ENCODE measurements around the gene AP3D1.

Gene AP3D1

DNA sequence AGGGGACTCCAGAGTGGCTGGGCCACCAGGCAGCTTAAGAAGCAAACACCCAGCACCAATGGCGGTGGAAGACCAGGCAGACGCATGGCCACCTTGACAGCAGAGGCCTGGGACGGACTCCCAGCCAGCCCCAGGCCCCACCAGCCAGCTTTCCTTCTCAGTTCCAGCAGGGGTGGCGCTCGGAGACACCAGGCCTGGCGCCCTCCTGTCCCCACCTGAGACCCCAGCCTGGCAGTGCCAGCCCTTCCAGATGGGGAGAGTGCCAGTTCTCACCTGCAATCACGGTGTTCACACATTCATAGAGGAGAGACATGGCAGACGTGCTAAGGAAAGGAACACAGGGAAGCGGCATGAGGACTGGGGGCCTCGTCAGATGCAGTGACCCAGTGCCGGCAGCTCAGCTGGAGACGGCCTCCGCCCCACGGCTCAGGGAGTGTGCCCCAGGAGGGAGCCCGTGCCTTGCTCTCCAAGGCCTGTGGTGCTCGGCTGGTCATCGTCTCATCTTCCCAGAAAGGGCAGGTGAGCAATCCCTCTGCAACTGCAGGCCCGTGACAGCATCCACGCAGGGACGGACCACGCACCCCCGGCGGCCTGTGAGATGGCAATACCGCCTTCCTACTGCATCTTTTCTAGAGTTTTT, 24.4 kb downstream of the AP3D1 start:
- DNase-seq (ENCODE audit: low spot score): no peak

DNA sequence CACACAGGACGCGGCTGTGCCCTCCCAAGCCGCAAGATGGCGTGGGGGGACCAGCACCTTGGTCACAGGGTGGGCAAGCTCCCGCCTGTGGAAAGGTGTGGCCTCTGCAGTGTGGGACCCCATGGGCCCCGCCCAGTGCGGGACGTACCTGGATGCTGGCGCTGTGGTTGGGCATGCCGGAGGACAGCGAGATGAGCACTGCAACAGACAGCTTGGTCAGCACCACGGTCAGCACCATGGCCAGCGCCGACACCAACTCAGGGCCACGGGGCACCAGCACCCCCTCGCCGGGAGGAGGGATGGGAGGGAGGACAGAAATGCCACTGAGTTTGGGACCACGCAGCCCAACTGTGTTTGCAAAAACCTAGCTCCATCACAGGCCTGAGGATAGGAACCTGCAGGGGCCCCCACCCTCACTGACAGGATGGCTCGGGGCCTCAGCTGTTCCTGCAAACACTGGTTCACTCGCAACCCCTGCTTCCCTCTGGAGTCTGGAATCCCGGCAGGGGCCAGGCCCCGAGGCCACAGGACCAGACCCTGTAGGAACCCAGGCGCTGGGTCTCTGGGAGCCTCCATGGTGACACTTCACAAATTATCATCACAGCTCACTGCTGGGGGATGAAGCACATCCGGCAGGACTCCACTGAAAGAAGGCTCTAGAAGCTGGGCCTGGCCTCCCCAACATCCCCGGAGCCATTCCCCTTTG, 27.5 kb downstream of the AP3D1 start:
- no peak for DNase-seq (ENCODE audit: low spot score)

DNA sequence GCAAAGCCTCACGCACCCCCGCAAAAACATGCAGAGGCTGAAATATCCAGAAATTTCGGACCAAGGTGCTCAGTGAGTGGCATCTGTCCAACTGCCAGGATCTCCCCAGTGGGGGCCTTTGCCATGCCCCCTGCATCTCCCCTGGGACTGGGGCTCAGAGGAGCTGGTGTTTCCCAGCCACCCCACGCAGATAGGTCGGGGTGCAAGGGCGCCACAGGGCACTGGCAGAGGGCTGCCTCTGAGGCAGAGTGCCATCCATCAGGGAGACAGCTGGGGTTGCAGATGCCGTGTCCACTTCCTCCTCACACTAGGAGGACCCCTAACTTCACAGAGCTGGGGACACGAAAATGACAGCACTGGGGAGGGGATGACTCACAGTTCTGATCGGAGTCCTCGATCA, 28.4 kb downstream of the AP3D1 start:
- DNase-seq (ENCODE audit: low spot score): no peak

GRCh38 chr19:2122251-2122650, 29.1 kb downstream of the AP3D1 start:
- DNase-seq (ENCODE audit: low spot score): no peak

DNA sequence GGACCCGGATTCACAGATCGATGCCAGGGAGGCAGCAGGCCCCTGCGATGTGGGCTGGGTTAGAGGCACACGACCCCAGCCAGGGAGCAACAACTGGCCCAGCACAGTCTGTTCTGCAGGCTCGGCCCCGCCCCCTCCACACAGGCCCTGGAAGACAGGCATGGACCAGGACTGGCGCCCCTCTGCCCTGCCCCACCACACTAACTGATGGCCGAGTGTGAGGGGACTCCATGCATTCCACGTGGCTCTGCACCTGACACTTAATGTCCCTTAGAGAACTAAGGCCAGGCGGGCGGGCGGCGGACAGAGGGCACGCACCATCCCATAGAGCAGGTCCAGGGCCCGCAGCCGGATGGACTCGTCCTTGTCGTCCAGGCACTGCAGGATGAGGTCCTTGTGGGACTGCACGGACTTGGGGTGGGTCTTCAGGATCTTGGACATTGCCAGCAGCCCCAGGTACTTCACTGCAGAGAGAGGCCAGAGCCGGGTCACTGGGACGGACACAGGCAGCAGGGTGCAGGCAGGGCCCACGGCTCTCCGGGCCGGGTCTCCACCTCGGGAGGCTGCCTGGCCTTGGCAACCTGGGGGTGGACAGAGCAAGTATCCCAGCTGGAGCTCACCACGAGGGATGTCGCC, 29.8 kb downstream of the AP3D1 start:
- no peak for DNase-seq (ENCODE audit: low spot score)

DNA sequence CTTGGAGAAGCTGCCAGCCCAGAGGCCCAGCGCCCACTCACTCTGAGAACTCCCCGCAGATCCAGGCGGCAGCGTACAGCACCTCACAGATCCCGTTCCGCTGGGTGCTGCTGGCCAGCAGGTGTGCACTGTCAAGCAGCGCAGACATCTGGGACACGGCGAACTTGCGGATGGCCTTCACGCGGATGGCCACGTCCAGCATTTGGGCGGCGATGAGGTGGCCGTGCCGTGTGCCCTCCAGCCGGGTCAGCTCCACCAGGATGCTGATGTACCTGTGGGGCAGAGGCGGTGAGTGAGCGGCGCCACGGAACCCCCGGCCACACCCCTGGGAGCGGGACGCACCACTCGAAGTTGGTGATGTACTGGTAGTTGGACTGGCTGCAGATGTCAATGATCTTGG, 30.5 kb downstream of the AP3D1 start:
- DNase-seq (ENCODE audit: low spot score): no peak

DNA sequence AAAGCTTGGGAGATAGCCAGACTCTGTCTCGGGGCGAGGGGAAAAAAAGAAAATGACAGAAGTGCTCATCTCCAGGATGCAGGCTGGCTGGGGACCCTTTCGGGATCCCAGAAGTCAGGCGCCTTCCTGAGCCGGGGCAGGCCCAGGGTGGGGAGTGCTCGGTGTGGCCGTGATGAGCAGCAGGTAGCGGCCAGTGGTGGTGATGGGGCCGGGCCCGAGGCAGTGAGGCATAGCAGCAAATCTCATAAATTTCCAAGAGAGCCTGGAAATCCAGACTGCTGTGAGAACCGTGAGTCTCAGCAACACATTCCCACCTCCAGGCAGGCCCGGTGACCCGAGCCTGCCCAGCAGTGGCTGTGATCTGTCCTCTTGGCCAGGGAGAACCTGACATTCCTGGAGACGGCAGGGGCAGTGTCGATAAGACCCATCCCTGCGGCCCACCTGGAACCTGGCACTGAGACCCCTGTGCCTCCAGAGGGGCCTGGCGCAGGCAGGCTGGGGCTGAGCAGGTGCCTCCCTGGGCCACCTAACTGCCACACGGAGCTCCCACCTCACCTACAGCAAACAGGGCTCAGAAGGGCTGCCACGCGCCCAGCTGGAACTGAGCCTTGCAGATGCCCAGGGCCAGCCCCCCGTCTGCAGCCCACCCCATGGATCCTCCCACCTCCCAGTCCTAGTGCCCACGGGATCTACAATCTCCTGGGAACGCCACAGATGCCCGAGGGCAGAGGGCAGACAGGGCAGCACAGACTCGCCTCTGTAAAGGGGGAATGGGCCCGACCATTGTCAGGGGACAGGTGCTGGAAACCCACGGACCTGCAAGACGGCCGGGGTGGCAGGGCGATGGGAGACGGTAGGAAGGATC, 31.2 kb downstream of the AP3D1 start:
- no peak for DNase-seq (ENCODE audit: low spot score)

GRCh38 chr19:2118438-2118837, 32.9 kb downstream of the AP3D1 start:
- no peak for DNase-seq (ENCODE audit: low spot score)

DNA sequence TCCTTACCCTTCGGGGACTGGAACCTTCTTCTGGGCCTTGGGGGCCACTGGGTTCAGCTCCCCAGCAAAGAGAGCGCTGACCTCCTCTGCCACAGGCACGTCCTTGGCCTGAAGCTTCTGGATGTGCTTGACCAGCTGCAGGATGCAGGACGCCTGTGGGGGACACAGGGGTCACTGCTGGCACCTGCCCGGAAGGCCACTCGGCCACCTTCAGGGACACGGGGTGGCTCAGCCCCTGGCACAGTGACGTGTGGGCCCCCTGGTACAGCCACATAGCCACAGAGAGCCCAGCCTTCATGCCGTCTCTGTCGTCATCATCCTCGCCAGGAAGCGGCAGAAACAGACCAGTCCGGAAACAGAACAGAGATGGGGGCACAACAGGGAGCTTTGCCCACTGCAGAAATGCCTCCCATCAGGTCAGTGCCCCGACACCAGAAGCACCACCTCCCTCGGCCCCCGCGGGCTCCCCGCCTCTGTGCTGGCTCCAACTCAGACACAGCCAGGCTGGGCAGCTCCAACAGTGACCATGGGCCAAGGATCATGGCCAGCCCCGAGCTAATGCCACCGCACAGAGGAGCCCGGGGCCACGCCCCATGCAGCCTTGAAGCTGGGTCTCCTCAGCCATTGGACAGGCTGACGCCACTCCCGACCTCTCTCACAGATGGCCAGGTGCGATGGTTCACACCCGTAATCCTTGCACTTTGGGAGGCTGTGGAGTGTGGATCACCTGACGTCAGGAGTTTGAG, 34.0 kb downstream of the AP3D1 start:
- no peak for DNase-seq (ENCODE audit: low spot score)

DNA sequence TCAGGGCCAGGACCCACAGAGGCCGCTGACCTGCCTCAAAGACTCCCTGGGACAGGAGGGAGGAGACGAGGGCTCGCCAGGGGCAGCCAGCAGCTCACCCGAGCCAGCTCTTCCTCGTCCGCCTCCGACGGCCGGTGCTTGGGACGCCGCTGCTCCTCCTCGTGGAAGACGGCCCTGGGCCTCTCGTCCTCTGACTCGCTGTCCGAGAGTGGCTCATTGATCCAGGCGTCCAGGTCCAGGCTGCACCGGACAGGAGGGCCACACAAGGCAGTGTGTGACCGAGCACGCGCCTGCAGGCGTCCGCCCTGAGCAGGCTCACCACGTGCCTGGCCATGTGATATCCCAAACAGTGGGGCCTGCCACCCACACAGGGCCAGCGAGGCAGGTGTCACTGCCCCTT, 34.9 kb downstream of the AP3D1 start:
- no peak for DNase-seq (ENCODE audit: low spot score)

GRCh38 chr19:2115911-2116426, 35.4 kb downstream of the AP3D1 start:
- DNase-seq (ENCODE audit: low spot score): no peak

GRCh38 chr19:2115324-2115723, 36.0 kb downstream of the AP3D1 start:
- DNase-seq (ENCODE audit: low spot score): no peak

- DNase-seq (ENCODE audit: low spot score): no peak
These were observed 36.5 kb downstream of the AP3D1 start for GRCh38 chr19:2114821-2115220.

DNA sequence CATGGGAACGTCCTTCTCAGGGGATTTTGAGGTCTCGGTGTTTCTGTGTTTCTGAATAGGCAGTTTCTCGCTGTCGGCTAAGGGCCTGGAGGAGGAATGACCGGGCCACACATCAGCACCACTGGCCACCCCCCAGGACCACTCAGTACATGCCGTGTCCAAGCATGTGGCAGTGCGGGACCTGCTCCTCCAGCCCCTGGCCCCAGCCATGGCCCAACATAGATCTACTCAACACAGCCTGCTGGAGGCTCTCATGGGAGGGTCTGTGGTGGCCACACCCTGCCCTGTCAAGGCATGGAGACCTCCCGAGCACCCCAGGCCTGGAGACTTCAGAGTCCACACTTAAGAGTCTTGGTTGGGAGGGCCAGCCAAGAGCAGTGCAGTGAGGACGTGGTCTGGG, 37.1 kb downstream of the AP3D1 start:
- DNase-seq (ENCODE audit: low spot score): no peak

DNA sequence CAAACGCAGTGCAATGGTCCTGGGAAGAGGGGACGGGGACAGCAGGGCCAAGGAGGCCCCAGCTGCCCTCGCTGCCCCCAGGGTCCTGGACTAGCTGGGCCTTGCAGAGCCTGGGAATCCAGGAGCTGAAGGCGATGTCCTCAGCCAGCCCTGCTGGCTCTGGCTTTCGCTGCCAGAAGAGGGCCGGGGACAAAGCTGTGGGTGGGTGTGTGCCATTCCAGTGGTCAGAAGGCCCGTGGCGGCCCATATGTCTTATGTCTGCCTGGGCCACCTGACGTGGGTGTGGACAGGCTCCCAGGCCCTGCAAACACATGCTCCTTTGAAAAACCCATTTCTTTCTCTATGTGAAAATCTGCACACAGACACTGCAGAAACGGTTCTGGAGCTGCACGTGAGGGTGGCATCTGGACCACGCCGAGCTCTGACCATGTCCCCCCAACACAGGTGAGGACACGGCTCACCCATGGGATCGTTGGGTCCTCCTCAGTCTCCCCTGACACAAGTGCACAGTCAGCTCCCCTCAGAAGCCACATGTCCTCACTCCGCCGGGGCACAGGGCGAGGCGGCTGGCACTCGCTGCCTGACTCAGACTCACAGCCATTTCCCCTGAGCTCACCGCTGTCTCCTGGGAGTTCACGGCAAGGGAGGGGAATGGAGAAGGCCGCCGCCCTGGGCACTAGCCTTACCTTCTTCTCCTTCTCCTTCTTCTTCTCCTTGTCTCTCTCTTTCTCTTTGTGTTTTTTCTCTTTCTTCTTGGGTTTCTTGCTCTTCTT, 37.7 kb downstream of the AP3D1 start:
- no peak for DNase-seq (ENCODE audit: low spot score)

- no peak for DNase-seq (ENCODE audit: low spot score)
These were observed 38.6 kb downstream of the AP3D1 start for GRCh38 chr19:2112516-2113320.

GRCh38 chr19:2111886-2112285, 39.5 kb downstream of the AP3D1 start:
- no peak for DNase-seq (ENCODE audit: low spot score)

GRCh38 chr19:2111425-2111824, 39.9 kb downstream of the AP3D1 start:
- no peak for DNase-seq (ENCODE audit: low spot score)

DNA sequence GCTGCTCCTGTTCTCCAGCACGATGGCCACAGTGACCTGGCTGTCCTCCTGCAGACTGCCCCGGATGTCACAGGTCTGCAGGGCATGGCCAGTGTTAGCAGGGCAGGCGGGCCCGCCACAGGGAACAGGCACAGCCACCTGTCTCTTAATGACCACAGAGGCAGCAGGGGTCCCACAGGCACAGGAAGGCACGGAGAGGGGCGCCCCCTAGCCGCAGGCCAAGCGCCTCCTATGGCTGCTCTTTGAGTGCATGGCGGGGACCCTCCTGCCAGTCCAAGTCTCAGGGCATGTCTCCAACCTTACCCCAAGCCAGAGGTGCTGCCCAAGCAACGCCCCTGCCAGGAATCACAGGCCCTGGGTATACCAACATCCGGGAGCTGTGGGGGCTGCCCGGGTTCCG, 40.5 kb downstream of the AP3D1 start:
- DNase-seq (ENCODE audit: low spot score): no peak
